SK-N-SH (cell line): Measurements from ENCODE around the gene SPATA16.

Experiments
- EZH2phosphoT487 ChIP-seq: fragments of 200-600 bp; sonication (generic); IDR thresholded peaks from 2 replicates; pipeline ENCODE4 v1.6.1; 2017; ENCODE audit warnings: low read depth, mixed run types, mild to moderate bottlenecking, antibody characterized with exemption, moderate library complexity, borderline replicate concordance
- MAX ChIP-seq: IDR thresholded peaks from 2 replicates; pipeline ENCODE4 v1.4.0; 2012; ENCODE audit warnings: low read depth

- TF ChIP-seq MAX (no peak), EZH2phosphoT487 (no peak)
These were observed 187.5 kb downstream of the SPATA16 start for GRCh38 chr3:172953571-172953970.
